ENCODE results near the gene ZNHIT3. TPM values are rescaled to one million over a fixed set of nuclear protein-coding genes. Genes with fewer than 3 reads are reported as not detected.

The ZNHIT3 gene
- total RNA-seq, 1 experiment from 2014 or later = 33.9 TPM

GRCh38 chr17:36498155-36498554 lies 11.7 kb downstream of the ZNHIT3 start:
- BruUV-seq (replicated peaks) = no TSS peak
- no peak overlapping the region for H3K27ac Mint-ChIP-seq (ENCODE audit: low read depth, unreplicated experiment)
- intact Hi-C loops (cut with micrococcal nuclease) = no loop called here
- H3K9me3 Mint-ChIP-seq (ENCODE audit: unreplicated experiment) = no peaks in the 10 kb centered on the region
- H3K36me3 Mint-ChIP-seq (ENCODE audit: insufficient read depth, unreplicated experiment) = peaks cover 77% of the 10 kb centered on the region
- ChIA-PET CTCF (no interaction called here), POLR2A (interaction anchor here (1.5 to 1.6 kb wide), 2 partner anchors 9 to 36 kb away, joined by 5 read pairs; partner anchors contain the start of gene MYO19)
- no peaks in the 10 kb centered on the region for H3K27me3 Mint-ChIP-seq (ENCODE audit: insufficient read depth, unreplicated experiment)
- peaks cover 12% of the 10 kb centered on the region for H3K4me1 Mint-ChIP-seq (ENCODE audit: insufficient read depth, unreplicated experiment)
- no peak for TF ChIP-seq CTCF (IDR thresholded peaks at IDR 0.05; ENCODE audit: unreplicated experiment)
- DNase-seq (ENCODE audit: unreplicated experiment) = no peak
- no peak overlapping the region for H3K4me3 Mint-ChIP-seq (ENCODE audit: unreplicated experiment)

GRCh38 chr17:36498560-36499300 lies 12.2 kb downstream of the ZNHIT3 start:
- Mint-ChIP-seq H3K4me3 (ENCODE audit: unreplicated experiment) (no peak overlapping the region), H3K4me1 (ENCODE audit: insufficient read depth, unreplicated experiment) (peaks cover 12% of the 10 kb centered on the region), H3K36me3 (ENCODE audit: insufficient read depth, unreplicated experiment) (peaks cover 76% of the 10 kb centered on the region), H3K27me3 (ENCODE audit: insufficient read depth, unreplicated experiment) (no peaks in the 10 kb centered on the region), H3K9me3 (ENCODE audit: unreplicated experiment) (no peaks in the 10 kb centered on the region), H3K27ac (ENCODE audit: low read depth, unreplicated experiment) (no peak overlapping the region)
- no peak for DNase-seq (ENCODE audit: unreplicated experiment)
- TF ChIP-seq CTCF (IDR thresholded peaks at IDR 0.05; ENCODE audit: unreplicated experiment) = no peak
- ChIA-PET POLR2A (interaction anchor here (1.5 kb wide), 1 partner anchor 35 kb away, joined by 5 read pairs; the partner anchor contains the start of gene MYO19), CTCF (no interaction called here)
- BruUV-seq (replicated peaks) = no TSS peak
- intact Hi-C loops (cut with micrococcal nuclease) = no loop called here

GRCh38 chr17:36500745-36501225 lies 14.3 kb downstream of the ZNHIT3 start:
- peaks cover 69% of the 10 kb centered on the region for H3K36me3 Mint-ChIP-seq (ENCODE audit: insufficient read depth, unreplicated experiment)
- no peak for TF ChIP-seq CTCF (IDR thresholded peaks at IDR 0.05; ENCODE audit: unreplicated experiment)
- H3K27me3 Mint-ChIP-seq (ENCODE audit: insufficient read depth, unreplicated experiment) = no peaks in the 10 kb centered on the region
- H3K9me3 Mint-ChIP-seq (ENCODE audit: unreplicated experiment) = no peaks in the 10 kb centered on the region
- POLR2A ChIA-PET = interaction anchor here (0.7 to 1.6 kb wide), 2 partner anchors 14 to 17 kb away, joined by 3 to 4 read pairs; no protein-coding TSS in a partner anchor
- no peak overlapping the region for H3K27ac Mint-ChIP-seq (ENCODE audit: low read depth, unreplicated experiment)
- CTCF ChIA-PET = no interaction called here
- no peak for DNase-seq (ENCODE audit: unreplicated experiment)
- intact Hi-C loops (cut with micrococcal nuclease) = no loop called here
- H3K4me1 Mint-ChIP-seq (ENCODE audit: insufficient read depth, unreplicated experiment) = peaks cover 12% of the 10 kb centered on the region
- BruUV-seq (replicated peaks) = no TSS peak
- H3K4me3 Mint-ChIP-seq (ENCODE audit: unreplicated experiment) = no peak overlapping the region

DNA sequence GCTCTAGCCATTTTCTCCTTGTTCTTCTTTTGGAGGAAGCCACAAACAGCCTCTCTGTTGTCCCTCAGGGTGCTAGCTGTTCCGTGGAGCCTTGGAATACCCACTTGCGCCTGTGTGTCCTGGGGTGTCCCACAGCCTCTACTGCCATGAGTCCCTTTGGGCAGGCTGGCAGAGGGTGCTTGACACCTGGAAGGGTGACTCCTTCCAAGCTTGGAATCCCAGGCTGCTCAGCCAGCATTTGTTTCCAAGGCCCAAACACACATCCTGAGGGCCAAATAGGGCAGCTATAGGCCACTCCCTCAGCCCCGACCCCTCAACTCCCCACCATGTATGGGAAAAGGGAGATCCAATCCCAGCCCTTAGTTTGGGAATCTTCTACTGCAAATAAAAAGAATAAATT lies 14.9 kb downstream of the ZNHIT3 start:
- H3K27ac Mint-ChIP-seq (ENCODE audit: low read depth, unreplicated experiment) = no peak overlapping the region
- POLR2A ChIA-PET = no interaction called here
- no peaks in the 10 kb centered on the region for H3K27me3 Mint-ChIP-seq (ENCODE audit: insufficient read depth, unreplicated experiment)
- intact Hi-C loops (cut with micrococcal nuclease) = no loop called here
- peaks cover 64% of the 10 kb centered on the region for H3K36me3 Mint-ChIP-seq (ENCODE audit: insufficient read depth, unreplicated experiment)
- H3K4me1 Mint-ChIP-seq (ENCODE audit: insufficient read depth, unreplicated experiment) = peaks cover 12% of the 10 kb centered on the region
- no peak for TF ChIP-seq CTCF (IDR thresholded peaks at IDR 0.05; ENCODE audit: unreplicated experiment)
- H3K4me3 Mint-ChIP-seq (ENCODE audit: unreplicated experiment) = no peak overlapping the region
- CTCF ChIA-PET = no interaction called here
- no peak for DNase-seq (ENCODE audit: unreplicated experiment)
- no TSS peak for BruUV-seq (replicated peaks)
- no peaks in the 10 kb centered on the region for H3K9me3 Mint-ChIP-seq (ENCODE audit: unreplicated experiment)
